ENCODE measurements around the gene CASQ1. TPM values are rescaled to one million over a fixed set of nuclear protein-coding genes. Genes with fewer than 3 reads are reported as not detected.
A peak's percentile ranks its signal among the peaks of the same experiment; 100 is the strongest.

Gene CASQ1
- total RNA-seq, 1 experiment from 2014 or later = not detected

- in situ Hi-C loops (cut with HindIII; ENCODE audit: low pct_unique_long_range_greater_than_20kb, low sequenced_read_pairs) = no loop called here
- no peak for DNase-seq (ENCODE audit: low read depth)
These were observed 20.8 kb downstream of the CASQ1 start for GRCh38 chr1:160211046-160211790.

GRCh38 chr1:160214481-160215140 is 24.2 kb downstream of the CASQ1 start:
- no peak for DNase-seq (ENCODE audit: low read depth)
- in situ Hi-C loops (cut with HindIII; ENCODE audit: low pct_unique_long_range_greater_than_20kb, low sequenced_read_pairs) = no loop called here

GRCh38 chr1:160216301-160216700 is 25.9 kb downstream of the CASQ1 start:
- DNase-seq (ENCODE audit: low read depth) = no peak
- in situ Hi-C loops (cut with HindIII; ENCODE audit: low pct_unique_long_range_greater_than_20kb, low sequenced_read_pairs) = no loop called here

GRCh38 chr1:160217481-160218051 is 27.2 kb downstream of the CASQ1 start:
- in situ Hi-C loops (cut with HindIII; ENCODE audit: low pct_unique_long_range_greater_than_20kb, low sequenced_read_pairs) = no loop called here
- no peak for DNase-seq (ENCODE audit: low read depth)

- in situ Hi-C loops (cut with HindIII; ENCODE audit: low pct_unique_long_range_greater_than_20kb, low sequenced_read_pairs) = no loop called here
- DNase-seq (ENCODE audit: low read depth) = peak; percentile 47
These were observed 28.9 kb downstream of the CASQ1 start for GRCh38 chr1:160219062-160219929.

GRCh38 chr1:160220301-160220700 is 29.9 kb downstream of the CASQ1 start:
- in situ Hi-C loops (cut with HindIII; ENCODE audit: low pct_unique_long_range_greater_than_20kb, low sequenced_read_pairs) = no loop called here
- DNase-seq (ENCODE audit: low read depth) = no peak

GRCh38 chr1:160221089-160221488 is 30.7 kb downstream of the CASQ1 start:
- in situ Hi-C loops (cut with HindIII; ENCODE audit: low pct_unique_long_range_greater_than_20kb, low sequenced_read_pairs) = no loop called here
- DNase-seq (ENCODE audit: low read depth) = no peak

- in situ Hi-C loops (cut with HindIII; ENCODE audit: low pct_unique_long_range_greater_than_20kb, low sequenced_read_pairs) = no loop called here
- no peak for DNase-seq (ENCODE audit: low read depth)
These were observed 32.2 kb downstream of the CASQ1 start for GRCh38 chr1:160222546-160222945.

GRCh38 chr1:160224606-160225005 is 34.2 kb downstream of the CASQ1 start:
- no peak for DNase-seq (ENCODE audit: low read depth)
- in situ Hi-C loops (cut with HindIII; ENCODE audit: low pct_unique_long_range_greater_than_20kb, low sequenced_read_pairs) = no loop called here

- DNase-seq (ENCODE audit: low read depth) = no peak
- in situ Hi-C loops (cut with HindIII; ENCODE audit: low pct_unique_long_range_greater_than_20kb, low sequenced_read_pairs) = no loop called here
These were observed 35.0 kb downstream of the CASQ1 start for GRCh38 chr1:160225345-160225744.

GRCh38 chr1:160226623-160227022 is 36.2 kb downstream of the CASQ1 start:
- DNase-seq (ENCODE audit: low read depth) = no peak
- in situ Hi-C loops (cut with HindIII; ENCODE audit: low pct_unique_long_range_greater_than_20kb, low sequenced_read_pairs) = no loop called here

GRCh38 chr1:160227034-160227433 is 36.7 kb downstream of the CASQ1 start:
- in situ Hi-C loops (cut with HindIII; ENCODE audit: low pct_unique_long_range_greater_than_20kb, low sequenced_read_pairs) = no loop called here

GRCh38 chr1:160227561-160227960 is 37.2 kb downstream of the CASQ1 start:
- in situ Hi-C loops (cut with HindIII; ENCODE audit: low pct_unique_long_range_greater_than_20kb, low sequenced_read_pairs) = no loop called here
- DNase-seq (ENCODE audit: low read depth) = no peak

More at GRCh38 chr1:160227034-160227433, 36.7 kb downstream of the CASQ1 start:
- no peak for DNase-seq (ENCODE audit: low read depth)

GRCh38 chr1:160228431-160228830 is 38.1 kb downstream of the CASQ1 start:
- no peak for DNase-seq (ENCODE audit: low read depth)
- in situ Hi-C loops (cut with HindIII; ENCODE audit: low pct_unique_long_range_greater_than_20kb, low sequenced_read_pairs) = no loop called here

GRCh38 chr1:160232911-160233310 is 42.5 kb downstream of the CASQ1 start:
- in situ Hi-C loops (cut with HindIII; ENCODE audit: low pct_unique_long_range_greater_than_20kb, low sequenced_read_pairs) = no loop called here
- DNase-seq (ENCODE audit: low read depth) = no peak

GRCh38 chr1:160236806-160237205 is 46.4 kb downstream of the CASQ1 start:
- no peak for DNase-seq (ENCODE audit: low read depth)
- in situ Hi-C loops (cut with HindIII; ENCODE audit: low pct_unique_long_range_greater_than_20kb, low sequenced_read_pairs) = no loop called here

GRCh38 chr1:160237558-160237957 is 47.2 kb downstream of the CASQ1 start:
- in situ Hi-C loops (cut with HindIII; ENCODE audit: low pct_unique_long_range_greater_than_20kb, low sequenced_read_pairs) = no loop called here
- no peak for DNase-seq (ENCODE audit: low read depth)

- in situ Hi-C loops (cut with HindIII; ENCODE audit: low pct_unique_long_range_greater_than_20kb, low sequenced_read_pairs) = no loop called here
These were observed 48.0 kb downstream of the CASQ1 start for GRCh38 chr1:160238408-160238807.

More at GRCh38 chr1:160238408-160238807, 48.0 kb downstream of the CASQ1 start:
- DNase-seq (ENCODE audit: low read depth) = no peak

Measured in Caki2 (cell line).